ENCODE data around the gene CHRNA4.

Gene CHRNA4

GRCh38 chr20:63323357-63323981, 37.7 kb downstream of the CHRNA4 start:
- Histone ChIP-seq H3K27me3 (no peaks in the 10 kb centered on the region), H3K9me3 (no peaks in the 10 kb centered on the region), H3K9ac (no peak overlapping the region), H3K4me2 (no peak overlapping the region), H3K27ac (no peak overlapping the region), H3K36me3 (no peaks in the 10 kb centered on the region), H4K20me1 (no peaks in the 10 kb centered on the region), H3K4me3 (no peak overlapping the region), H3K4me1 (peaks cover 28% of the 10 kb centered on the region)
- no peak for TF ChIP-seq Cebpa-rat (IDR thresholded peaks at IDR 0.05)

DNA sequence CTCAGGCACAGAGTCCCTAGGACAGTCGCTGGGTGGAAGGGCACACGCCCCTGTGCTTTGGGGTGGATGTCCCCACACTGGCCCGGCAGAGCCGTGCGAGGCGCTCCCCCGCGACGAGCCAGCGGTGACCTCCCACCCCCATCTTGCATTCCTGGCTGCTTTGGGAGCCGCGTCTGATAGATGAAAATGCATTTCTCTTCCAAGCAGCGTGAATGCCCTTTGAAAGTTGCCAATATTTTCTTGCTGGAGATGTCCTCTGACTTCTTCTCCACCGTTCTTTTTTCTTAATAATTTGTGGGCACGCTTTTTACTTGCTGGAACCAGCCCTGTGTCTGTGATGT, 38.2 kb downstream of the CHRNA4 start:
- no peaks in the 10 kb centered on the region for H4K20me1 ChIP-seq
- H3K9ac ChIP-seq: no peak overlapping the region
- no peaks in the 10 kb centered on the region for H3K9me3 ChIP-seq
- no peak overlapping the region for H3K4me3 ChIP-seq
- peaks cover 28% of the 10 kb centered on the region for H3K4me1 ChIP-seq
- no peak overlapping the region for H3K4me2 ChIP-seq
- no peaks in the 10 kb centered on the region for H3K27me3 ChIP-seq
- H3K36me3 ChIP-seq: no peaks in the 10 kb centered on the region
- no peak for TF ChIP-seq Cebpa-rat (IDR thresholded peaks at IDR 0.05)
- no peak overlapping the region for H3K27ac ChIP-seq

- TF ChIP-seq Cebpa-rat (IDR thresholded peaks at IDR 0.05): no peak
- Histone ChIP-seq H3K4me1 (peaks cover 24% of the 10 kb centered on the region), H3K4me2 (no peak overlapping the region), H3K9ac (no peak overlapping the region), H3K36me3 (no peaks in the 10 kb centered on the region), H3K27me3 (no peaks in the 10 kb centered on the region), H3K9me3 (no peaks in the 10 kb centered on the region), H3K4me3 (no peak overlapping the region), H4K20me1 (no peaks in the 10 kb centered on the region), H3K27ac (no peak overlapping the region)
These were observed 38.8 kb downstream of the CHRNA4 start for GRCh38 chr20:63322146-63322932.

GRCh38 chr20:63321148-63321831, 39.9 kb downstream of the CHRNA4 start:
- no peak overlapping the region for H3K9ac ChIP-seq
- no peak overlapping the region for H3K27ac ChIP-seq
- peaks cover 13% of the 10 kb centered on the region for H3K4me1 ChIP-seq
- no peaks in the 10 kb centered on the region for H3K36me3 ChIP-seq
- TF ChIP-seq Cebpa-rat (IDR thresholded peaks at IDR 0.05): no peak
- H3K9me3 ChIP-seq: no peaks in the 10 kb centered on the region
- no peaks in the 10 kb centered on the region for H4K20me1 ChIP-seq
- H3K4me3 ChIP-seq: no peak overlapping the region
- no peak overlapping the region for H3K4me2 ChIP-seq
- H3K27me3 ChIP-seq: no peaks in the 10 kb centered on the region

DNA sequence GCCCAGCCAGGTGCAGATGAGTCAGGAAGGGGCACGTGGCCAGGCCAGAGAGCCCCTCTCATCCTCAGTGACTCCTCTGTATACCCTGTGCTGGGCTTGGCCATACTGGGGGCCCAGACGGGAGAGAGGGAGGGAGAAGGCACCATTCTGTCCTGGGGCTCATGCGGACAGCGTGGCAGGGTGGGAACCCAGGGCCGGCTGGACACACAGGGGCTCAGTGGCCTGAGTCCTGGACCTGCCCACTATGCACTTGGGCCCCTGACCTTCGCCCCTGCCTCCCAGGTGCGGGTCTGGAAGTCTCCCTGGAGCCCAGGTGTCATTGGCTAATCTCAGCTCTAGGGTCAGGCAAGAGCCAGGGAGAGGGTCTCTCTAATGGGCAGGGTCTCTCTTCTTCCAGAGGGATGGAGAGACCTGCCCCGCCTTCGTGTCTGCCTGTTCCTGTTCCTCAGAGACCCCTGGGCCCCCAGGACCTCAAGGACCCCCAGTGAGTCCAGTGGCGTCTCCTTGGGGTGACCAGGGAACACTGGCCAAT, 40.5 kb downstream of the CHRNA4 start:
- H3K9me3 ChIP-seq: no peaks in the 10 kb centered on the region
- no peak overlapping the region for H3K9ac ChIP-seq
- no peak overlapping the region for H3K27ac ChIP-seq
- H4K20me1 ChIP-seq: no peaks in the 10 kb centered on the region
- no peak for TF ChIP-seq Cebpa-rat (IDR thresholded peaks at IDR 0.05)
- H3K4me3 ChIP-seq: no peak overlapping the region
- H3K4me2 ChIP-seq: no peak overlapping the region
- H3K36me3 ChIP-seq: no peaks in the 10 kb centered on the region
- H3K27me3 ChIP-seq: no peaks in the 10 kb centered on the region
- H3K4me1 ChIP-seq: peaks cover 7% of the 10 kb centered on the region

GRCh38 chr20:63320041-63320511, 41.1 kb downstream of the CHRNA4 start:
- no peaks in the 10 kb centered on the region for H3K36me3 ChIP-seq
- no peaks in the 10 kb centered on the region for H3K27me3 ChIP-seq

GRCh38 chr20:63319164-63320040, 41.7 kb downstream of the CHRNA4 start:
- no peak for TF ChIP-seq Cebpa-rat (IDR thresholded peaks at IDR 0.05)
- no peaks in the 10 kb centered on the region for H3K27me3 ChIP-seq
- H3K27ac ChIP-seq: no peak overlapping the region
- H3K9me3 ChIP-seq: no peaks in the 10 kb centered on the region
- H3K9ac ChIP-seq: no peak overlapping the region
- no peaks in the 10 kb centered on the region for H3K4me1 ChIP-seq
- H4K20me1 ChIP-seq: no peaks in the 10 kb centered on the region
- H3K4me3 ChIP-seq: no peak overlapping the region
- no peak overlapping the region for H3K4me2 ChIP-seq
- no peaks in the 10 kb centered on the region for H3K36me3 ChIP-seq

More at GRCh38 chr20:63320041-63320511, 41.1 kb downstream of the CHRNA4 start:
- TF ChIP-seq Cebpa-rat (IDR thresholded peaks at IDR 0.05): no peak
- H3K4me1 ChIP-seq: peaks cover 1% of the 10 kb centered on the region; the same call in 1 of the 2 replicates
- H3K4me3 ChIP-seq: no peak overlapping the region
- no peak overlapping the region for H3K9ac ChIP-seq
- H3K27ac ChIP-seq: no peak overlapping the region
- H3K4me2 ChIP-seq: no peak overlapping the region
- no peaks in the 10 kb centered on the region for H3K9me3 ChIP-seq
- H4K20me1 ChIP-seq: no peaks in the 10 kb centered on the region

- Histone ChIP-seq H4K20me1 (no peaks in the 10 kb centered on the region), H3K4me3 (no peak overlapping the region), H3K36me3 (no peaks in the 10 kb centered on the region), H3K4me1 (peaks cover 6% of the 10 kb centered on the region; the same call in 1 of the 2 replicates), H3K9ac (no peak overlapping the region), H3K27ac (no peak overlapping the region), H3K9me3 (no peaks in the 10 kb centered on the region), H3K27me3 (no peaks in the 10 kb centered on the region), H3K4me2 (no peak overlapping the region)
- TF ChIP-seq Cebpa-rat (IDR thresholded peaks at IDR 0.05): no peak
These were observed 42.6 kb downstream of the CHRNA4 start for GRCh38 chr20:63318391-63319163.

All from BLaER1 (cell line).